Lower lobe of right lung (tissue), 2 donors: ENCODE data around the gene EPS8L2. TPM values are rescaled to one million over a fixed set of nuclear protein-coding genes. Genes with fewer than 3 reads are reported as not detected.

Source experiments
- ATAC-seq, 2 donors: fragments of 200-7000 bp; cut with Tn5 transposase; one replicate each; pipeline ENCODE4 v1.9.1; 2020 to 2022; ENCODE audit warnings: mild to moderate bottlenecking in 2 of 2, moderate library complexity in 2 of 2
- DNase-seq: peaks from one replicate; pipeline ENCODE4 v3.0.0-alpha.2; 2020
- H3K27ac ChIP-seq: fragments of 200-600 bp; one replicate; pipeline ENCODE4 v1.8.0; 2022
- H3K27me3 ChIP-seq: fragments of 200-600 bp; one replicate; pipeline ENCODE4 v1.8.0; 2022; ENCODE audit warnings: low read depth
- H3K36me3 ChIP-seq: fragments of 200-600 bp; one replicate; pipeline ENCODE4 v1.8.0; 2022; ENCODE audit warnings: mild to moderate bottlenecking
- H3K4me1 ChIP-seq: fragments of 200-600 bp; one replicate; pipeline ENCODE4 v1.8.0; 2022
- H3K4me3 ChIP-seq: fragments of 200-600 bp; one replicate; pipeline ENCODE4 v1.8.0; 2022; ENCODE audit warnings: mild to moderate bottlenecking
- H3K9me3 ChIP-seq: fragments of 200-600 bp; one replicate; pipeline ENCODE4 v1.8.0; 2022
- intact Hi-C: fragments of 100-400 bp; cut with DNase I; formaldehyde crosslinking; loops from one replicate; pipeline ENCODE4 v1.11.0; 2022
- long read RNA-seq: library from polyadenylated mRNA; unstranded; transcript quantifications from one replicate; pipeline ENCODE4 v2.0.0, GENCODE V29; 2021
- total RNA-seq: library from RNA; stranded (reverse); fragmentation: NEBNext Ultra II Directional; extraction: Animal tissue kit (Norgen Biotek cat#: 25700); gene quantifications from one replicate; pipeline ENCODE4 v1.2.1, GENCODE V29; 2021
- TF ChIP-seq, protein P1 (sequence below): fragments of 200-600 bp; IDR thresholded peaks from one replicate; pipeline ENCODE4 v1.8.0; 2022; ENCODE audit warnings: antibody characterized with exemption, mild to moderate bottlenecking
- donor health status: DM: no; HTN: yes; CAD: no; lungs with severe emphysema.

Gene EPS8L2
- 156 TPM for total RNA-seq
- long read RNA-seq, transcript EPS8L2-201 (21 exons, 3,148 nt): major isoform, 58 of 222 reads
- long read RNA-seq, transcript EPS8L2-231 (21 exons, 3,188 nt): minor isoform, 8 of 222 reads
- long read RNA-seq, transcript EPS8L2-220 (9 exons, 2,304 nt): minor isoform, 8 of 222 reads
- long read RNA-seq, partial matches to known transcripts: 63 of 222 reads
- long read RNA-seq, other reads (novel, unspliced or antisense): 75 of 222 reads

DNA sequence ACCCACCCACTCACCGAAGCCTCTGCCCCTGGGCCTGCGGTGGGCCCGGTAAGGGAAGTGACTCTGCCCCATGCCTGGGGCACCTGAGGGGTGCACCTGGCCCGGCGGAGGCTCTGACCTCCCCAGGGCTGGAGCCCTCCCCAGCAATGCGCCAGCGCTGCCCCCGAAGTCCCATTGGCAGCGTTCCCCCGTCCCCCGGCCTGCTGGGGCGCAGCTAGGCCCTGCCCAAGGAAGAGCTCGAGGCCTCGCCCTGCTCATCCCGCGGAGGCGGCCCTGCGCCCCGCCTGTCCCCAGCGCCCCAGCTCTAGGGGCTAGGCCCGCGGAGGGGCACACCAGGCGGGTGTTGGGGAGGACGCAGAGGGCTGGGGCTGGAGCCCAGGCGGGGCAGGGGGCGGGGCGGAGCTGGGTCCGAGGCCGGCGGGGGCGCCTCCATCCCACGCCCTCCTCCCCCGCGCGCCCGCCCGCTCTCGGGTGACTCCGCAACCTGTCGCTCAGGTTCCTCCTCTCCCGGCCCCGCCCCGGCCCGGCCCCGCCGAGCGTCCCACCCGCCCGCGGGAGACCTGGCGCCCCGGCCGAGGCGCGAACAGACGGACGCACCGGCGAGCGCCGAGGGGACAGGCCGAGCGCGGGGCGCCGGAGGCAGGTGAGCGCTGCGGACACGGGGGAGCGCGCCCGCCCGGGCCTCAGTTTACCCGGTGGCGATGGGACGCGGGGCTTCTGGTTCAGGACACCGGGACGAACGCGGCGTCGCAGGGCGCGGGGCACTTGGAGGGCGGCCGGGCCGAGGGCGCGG lies at the start of gene EPS8L2:
TSS of gene EPS8L2 (plus strand) at position 586 of the 793 bp plus-strand sequence. CDS start 3,177 bp downstream, outside the sequence.
- H3K27me3 ChIP-seq: peaks cover 49% of the 10 kb centered on the region
- H3K27ac ChIP-seq: peak within 1 kb of the TSS; percentile 66
- peaks cover 16% of the 10 kb centered on the region for H3K36me3 ChIP-seq
- DNase-seq: peak; percentile 83
- ATAC-seq: peak; percentile 65 to 71
- peak within 1 kb of the TSS; percentile 66 for H3K4me3 ChIP-seq
- H3K9me3 ChIP-seq: no peaks in the 10 kb centered on the region
- intact Hi-C loops: no loop called here
- TF ChIP-seq, protein P1, sequence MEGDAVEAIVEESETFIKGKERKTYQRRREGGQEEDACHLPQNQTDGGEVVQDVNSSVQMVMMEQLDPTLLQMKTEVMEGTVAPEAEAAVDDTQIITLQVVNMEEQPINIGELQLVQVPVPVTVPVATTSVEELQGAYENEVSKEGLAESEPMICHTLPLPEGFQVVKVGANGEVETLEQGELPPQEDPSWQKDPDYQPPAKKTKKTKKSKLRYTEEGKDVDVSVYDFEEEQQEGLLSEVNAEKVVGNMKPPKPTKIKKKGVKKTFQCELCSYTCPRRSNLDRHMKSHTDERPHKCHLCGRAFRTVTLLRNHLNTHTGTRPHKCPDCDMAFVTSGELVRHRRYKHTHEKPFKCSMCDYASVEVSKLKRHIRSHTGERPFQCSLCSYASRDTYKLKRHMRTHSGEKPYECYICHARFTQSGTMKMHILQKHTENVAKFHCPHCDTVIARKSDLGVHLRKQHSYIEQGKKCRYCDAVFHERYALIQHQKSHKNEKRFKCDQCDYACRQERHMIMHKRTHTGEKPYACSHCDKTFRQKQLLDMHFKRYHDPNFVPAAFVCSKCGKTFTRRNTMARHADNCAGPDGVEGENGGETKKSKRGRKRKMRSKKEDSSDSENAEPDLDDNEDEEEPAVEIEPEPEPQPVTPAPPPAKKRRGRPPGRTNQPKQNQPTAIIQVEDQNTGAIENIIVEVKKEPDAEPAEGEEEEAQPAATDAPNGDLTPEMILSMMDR: no peak
- H3K4me1 ChIP-seq: peaks cover 66% of the 10 kb centered on the region

DNA sequence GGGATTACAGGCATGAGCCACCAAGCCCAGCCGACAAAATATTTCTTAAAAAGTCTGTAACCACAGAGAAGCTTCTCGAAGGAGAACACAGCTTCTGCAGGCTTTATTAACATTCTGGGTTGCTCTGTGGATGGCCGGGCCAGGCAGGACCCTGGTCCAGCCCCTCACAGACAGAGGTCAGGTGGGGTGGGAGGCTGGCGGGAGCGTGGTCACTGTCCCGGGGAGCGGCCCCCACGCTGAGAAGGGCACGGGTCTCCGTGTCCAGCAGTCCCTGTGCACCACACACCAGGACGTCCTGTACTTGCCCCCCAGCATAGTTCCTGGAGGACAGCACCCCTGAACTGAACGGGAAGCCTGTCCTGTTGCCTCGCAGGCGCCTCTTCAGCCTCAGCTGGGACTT lies 49.6 kb upstream of the EPS8L2 start:
- Histone ChIP-seq H3K27ac (no peak overlapping the region), H3K4me1 (no peaks in the 10 kb centered on the region), H3K4me3 (no peak overlapping the region), H3K36me3 (peaks cover 34% of the 10 kb centered on the region), H3K9me3 (no peaks in the 10 kb centered on the region), H3K27me3 (no peaks in the 10 kb centered on the region)
- ATAC-seq: no peak
- intact Hi-C loops: no loop called here
- no peak for DNase-seq
- TF ChIP-seq, protein P1: no peak

DNA sequence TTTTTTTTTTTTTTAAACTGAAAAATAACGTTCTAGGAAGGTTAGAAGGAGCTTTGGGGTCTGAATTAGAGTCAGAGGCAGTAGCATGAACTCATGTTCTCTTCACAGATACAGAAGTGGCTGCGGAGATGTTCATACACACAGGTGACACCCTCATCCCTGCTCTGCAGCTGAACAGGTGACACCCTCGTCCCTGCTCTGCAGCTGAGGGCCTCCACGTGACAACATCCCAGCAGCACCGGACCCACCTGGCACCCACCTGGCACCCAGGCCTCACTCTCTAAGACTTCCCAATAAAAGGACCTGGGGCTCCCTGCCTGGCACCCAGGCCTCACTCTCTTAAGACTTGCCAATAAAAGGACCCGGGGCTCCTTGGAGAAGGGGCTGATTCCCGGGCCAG lies 49.2 kb upstream of the EPS8L2 start:
- Histone ChIP-seq H3K36me3 (peaks cover 31% of the 10 kb centered on the region), H3K4me3 (no peak overlapping the region), H3K27ac (no peak overlapping the region), H3K4me1 (no peaks in the 10 kb centered on the region), H3K9me3 (no peaks in the 10 kb centered on the region), H3K27me3 (no peaks in the 10 kb centered on the region)
- TF ChIP-seq, protein P1: no peak
- no peak for DNase-seq
- intact Hi-C loops: no loop called here
- ATAC-seq: no peak

DNA sequence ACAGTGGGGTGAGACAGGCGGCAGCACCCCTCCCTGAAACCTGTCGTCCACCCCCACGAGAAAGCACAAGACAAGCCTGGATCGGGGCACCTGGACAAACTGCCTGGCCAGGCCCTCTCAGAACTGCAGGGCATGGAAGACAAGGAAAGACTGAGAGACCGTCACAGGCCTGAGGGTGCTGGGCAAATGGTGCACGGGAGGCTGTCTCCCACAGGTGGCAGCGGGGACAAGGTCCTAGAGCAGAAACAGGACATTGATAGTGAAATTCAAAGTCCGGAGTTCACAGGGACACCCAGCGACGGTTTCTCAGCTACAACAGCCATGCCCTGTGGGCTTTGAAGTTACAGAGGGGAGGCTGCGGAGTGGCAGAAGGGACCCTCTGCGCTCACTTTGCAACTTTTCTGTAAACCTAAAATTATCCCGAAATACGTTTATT lies 48.3 kb upstream of the EPS8L2 start:
- intact Hi-C loops: no loop called here
- Histone ChIP-seq H3K36me3 (peaks cover 31% of the 10 kb centered on the region), H3K4me1 (no peaks in the 10 kb centered on the region), H3K9me3 (no peaks in the 10 kb centered on the region), H3K27me3 (no peaks in the 10 kb centered on the region), H3K4me3 (no peak overlapping the region), H3K27ac (no peak overlapping the region)
- TF ChIP-seq, protein P1: no peak
- ATAC-seq (no peak), DNase-seq (no peak)

DNA sequence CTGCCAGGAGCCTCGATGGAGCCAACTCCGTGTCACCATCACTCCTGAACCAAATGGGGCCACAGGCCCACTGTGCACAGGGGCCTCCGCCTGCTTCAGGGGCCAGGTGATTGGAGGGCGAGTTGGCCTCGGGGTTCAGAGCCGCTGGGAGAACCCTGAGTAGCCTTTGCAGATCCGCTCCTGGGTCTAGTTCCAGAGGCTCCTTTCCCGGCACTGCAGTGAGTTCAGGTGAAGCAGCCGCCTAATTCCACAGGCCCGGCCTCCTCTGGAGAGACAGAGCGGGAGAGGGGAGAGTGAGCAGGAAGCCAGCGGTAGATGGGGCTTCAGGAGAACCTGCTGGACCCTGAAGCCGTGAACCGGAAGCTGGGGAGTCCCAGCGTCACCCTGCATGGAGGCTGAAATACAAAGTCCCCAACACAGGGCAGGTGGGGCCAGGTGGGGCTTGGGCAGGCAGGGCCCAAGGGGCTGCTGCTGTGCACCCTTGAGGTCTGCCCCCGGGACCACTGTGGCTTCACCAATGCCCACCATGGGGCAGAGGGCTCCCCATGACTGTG lies 46.4 kb upstream of the EPS8L2 start:
- intact Hi-C loops: loop anchor here (10.0 kb wide), 1 partner anchor 65 kb away; no protein-coding TSS in a partner anchor
- Histone ChIP-seq H3K27ac (no peak overlapping the region), H3K4me3 (no peak overlapping the region), H3K9me3 (no peaks in the 10 kb centered on the region), H3K36me3 (peaks cover 36% of the 10 kb centered on the region), H3K4me1 (no peaks in the 10 kb centered on the region), H3K27me3 (no peaks in the 10 kb centered on the region)
- ATAC-seq (no peak), DNase-seq (no peak)
- TF ChIP-seq, protein P1: no peak
